M059J (cell line): ENCODE data around the gene SNRPN. TPM values are rescaled to one million over a fixed set of nuclear protein-coding genes. Genes with fewer than 3 reads are reported as not detected.
"Not testable (repeated sequence)": the region's sequence is repeated elsewhere in the genome, so short reads cannot be mapped to it uniquely, and the experiment has no call there.

Source experiments
- DNase-seq: peaks from one replicate; pipeline ENCODE4 v3.0.0-alpha.2; 2012; ENCODE audit warnings: low read depth
- total RNA-seq: library from RNA; depleted of rRNA; stranded (reverse); fragments of >200 nt; shearing (Covaris generic); gene quantifications from 2 replicates; pipeline ENCODE4 v1.2.3, GENCODE V29; 2014; rRNA removed

SNRPN gene
- 132 and 161 TPM in 2 replicates for total RNA-seq

DNA sequence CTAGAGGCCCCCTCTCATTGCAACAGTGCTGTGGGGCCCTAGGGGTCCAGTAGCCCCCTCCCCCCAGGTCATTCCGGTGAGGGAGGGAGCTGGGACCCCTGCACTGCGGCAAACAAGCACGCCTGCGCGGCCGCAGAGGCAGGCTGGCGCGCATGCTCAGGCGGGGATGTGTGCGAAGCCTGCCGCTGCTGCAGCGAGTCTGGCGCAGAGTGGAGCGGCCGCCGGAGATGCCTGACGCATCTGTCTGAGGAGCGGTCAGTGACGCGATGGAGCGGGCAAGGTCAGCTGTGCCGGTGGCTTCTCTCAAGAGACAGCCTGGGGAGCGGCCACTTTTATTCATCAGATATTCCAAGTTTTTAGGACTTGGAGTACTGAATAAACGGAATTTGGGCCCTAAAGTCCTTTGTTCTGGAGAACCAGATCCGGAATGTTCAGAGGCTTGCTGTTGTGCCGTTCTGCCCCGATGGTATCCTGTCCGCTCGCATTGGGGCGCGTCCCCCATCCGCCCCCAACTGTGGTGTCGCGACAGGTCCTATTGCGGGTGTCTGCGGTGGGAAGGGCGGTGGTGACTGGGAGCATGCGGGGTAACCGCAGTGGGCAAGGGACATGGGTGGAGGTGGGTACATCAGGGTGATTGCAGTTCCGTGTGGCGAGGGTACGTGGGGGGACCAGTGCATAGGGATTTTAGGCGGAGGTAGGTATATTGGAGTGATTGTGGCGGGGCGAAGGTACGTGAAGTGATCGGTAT, at the start of gene SNRPN, which contains the start of gene SNURF:
SNRPN (plus strand) TSS at position 205 of the 748 bp plus-strand sequence. CDS start 19,467 bp downstream, outside the sequence.
SNURF (plus strand) TSS at position 205 of the 748 bp plus-strand sequence; CDS start at position 267, 62 bp downstream.
- DNase-seq: peak; percentile 78

DNA sequence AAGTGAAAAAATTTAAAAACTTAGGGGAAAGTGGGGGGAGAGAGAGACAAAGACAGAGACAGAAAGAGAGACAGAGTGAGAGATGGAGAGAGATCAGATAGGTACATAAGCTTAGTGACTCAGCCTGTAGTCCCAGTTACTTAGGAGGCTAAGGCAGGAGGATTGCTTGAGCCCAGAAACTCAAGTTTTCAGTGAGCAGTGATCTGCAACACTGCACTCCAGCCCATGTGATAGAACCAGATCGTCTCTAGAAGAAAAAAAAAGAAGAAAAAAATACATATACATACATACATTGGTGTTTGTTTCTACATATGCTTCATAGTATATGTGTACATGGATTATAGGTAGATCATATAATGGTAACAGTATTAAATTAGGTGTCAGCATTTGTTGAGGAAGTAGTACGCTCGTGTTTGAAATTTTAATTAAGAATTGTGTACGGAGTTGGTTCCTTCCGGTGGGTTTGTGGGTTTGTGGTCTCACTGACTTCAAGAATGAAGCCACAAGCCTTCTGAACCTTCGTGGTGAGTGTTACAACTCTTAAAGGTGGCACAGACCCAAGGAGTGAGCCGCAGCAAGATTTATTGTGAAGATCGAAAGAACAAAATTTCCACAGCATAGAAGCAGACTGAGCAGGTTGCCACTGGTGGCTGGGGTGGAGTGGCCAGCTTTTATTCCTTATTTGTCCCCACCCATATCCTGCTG, 38.3 kb upstream of the SNRPN start:
- no peak for DNase-seq

DNA sequence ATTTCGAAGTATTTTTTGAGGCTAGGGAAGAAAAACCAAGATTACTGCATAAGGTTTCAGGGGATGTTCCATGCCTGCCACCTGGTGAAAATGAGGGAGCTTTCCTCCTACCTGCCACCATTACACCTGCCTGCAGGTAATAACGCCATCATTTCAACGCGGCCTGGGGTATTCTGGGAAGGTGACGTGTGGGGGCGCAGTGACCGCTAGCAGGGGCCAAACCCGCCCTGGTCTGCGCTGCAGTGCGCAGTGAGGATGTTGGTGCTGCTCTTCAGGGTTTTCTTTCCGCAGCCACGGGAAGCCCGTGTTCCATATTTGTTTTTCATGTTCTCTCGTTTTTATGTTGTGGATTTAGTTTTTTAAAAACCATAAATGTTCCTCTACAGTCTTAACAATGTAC, 37.4 kb upstream of the SNRPN start:
- no peak for DNase-seq

DNA sequence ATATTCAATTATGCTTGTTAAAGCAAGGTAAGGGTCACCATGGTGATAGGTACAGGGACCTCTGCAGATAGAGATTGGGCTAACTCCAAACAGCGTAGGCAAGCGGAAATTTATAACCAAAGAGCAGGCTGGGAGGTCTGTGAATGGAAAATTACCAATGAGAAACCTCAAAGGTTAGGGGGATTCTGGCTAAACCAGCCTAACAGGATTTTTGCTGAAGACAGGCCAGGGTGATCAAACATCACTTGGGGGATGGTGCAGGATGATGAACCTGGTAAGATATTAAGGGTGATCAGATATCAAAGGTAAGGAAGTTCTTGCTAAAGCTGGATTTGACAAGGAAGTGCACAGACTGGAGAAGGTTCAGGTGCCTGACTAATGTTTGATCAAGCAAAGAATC, 35.3 kb upstream of the SNRPN start:
- DNase-seq: no peak

DNA sequence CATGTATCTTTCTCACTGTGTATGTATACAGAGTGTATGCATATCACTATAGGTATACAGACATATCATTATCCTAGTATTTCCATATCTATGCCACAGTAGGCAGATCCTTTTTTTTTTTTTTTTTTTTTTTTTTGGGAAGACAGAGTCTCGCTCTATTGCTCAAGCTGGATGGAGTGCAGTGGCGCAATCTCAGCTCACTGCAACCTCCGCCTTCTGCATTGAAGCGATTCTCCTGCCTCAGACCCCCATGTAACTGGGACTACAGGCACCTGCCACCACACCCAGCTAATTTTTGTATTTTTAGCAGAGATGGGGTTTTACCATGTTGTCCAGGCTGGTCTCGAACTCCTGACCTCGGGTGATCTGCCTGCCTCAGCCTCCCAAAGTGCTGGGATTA, 32.0 kb upstream of the SNRPN start:
- not testable (repeated sequence) for DNase-seq

DNA sequence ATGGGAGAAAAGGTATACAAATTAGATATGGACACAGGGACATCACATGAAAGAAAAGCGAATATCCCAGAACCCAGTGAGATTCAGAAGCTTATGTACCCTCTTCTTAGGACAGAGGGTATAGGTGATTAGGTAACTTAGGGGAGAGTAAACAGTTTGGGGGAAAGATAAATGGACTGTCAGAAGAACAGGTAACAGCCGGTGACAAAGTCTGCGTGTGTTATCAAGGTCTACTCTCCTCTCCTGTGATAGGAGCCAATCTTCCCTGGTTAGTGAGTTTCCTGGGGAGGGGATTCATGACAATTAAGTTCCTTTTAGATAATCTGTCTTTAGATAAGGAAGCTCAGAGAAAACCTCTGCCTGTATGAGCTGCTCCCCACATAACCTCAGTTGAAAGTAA, 30.6 kb upstream of the SNRPN start:
- DNase-seq: no peak

DNA sequence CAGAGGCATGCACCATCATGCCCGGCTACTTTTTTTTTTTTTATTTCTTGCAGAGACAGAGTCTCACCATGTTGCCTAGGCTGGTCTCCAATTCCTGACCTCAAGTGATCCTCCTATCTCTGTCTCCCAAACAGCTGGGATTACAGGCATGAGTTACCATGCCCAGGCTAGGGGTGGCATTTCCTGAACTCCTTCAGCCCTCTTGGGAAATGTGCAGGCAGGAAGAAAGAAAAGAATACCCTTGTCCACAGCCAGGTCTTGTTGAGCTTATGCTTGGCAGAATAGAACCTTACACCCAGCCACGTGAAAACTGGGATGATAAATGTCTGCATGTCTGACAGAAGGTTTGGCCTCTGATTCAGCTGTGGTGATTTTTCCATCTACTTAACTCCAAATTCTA, 30.2 kb upstream of the SNRPN start:
- DNase-seq: no peak

DNA sequence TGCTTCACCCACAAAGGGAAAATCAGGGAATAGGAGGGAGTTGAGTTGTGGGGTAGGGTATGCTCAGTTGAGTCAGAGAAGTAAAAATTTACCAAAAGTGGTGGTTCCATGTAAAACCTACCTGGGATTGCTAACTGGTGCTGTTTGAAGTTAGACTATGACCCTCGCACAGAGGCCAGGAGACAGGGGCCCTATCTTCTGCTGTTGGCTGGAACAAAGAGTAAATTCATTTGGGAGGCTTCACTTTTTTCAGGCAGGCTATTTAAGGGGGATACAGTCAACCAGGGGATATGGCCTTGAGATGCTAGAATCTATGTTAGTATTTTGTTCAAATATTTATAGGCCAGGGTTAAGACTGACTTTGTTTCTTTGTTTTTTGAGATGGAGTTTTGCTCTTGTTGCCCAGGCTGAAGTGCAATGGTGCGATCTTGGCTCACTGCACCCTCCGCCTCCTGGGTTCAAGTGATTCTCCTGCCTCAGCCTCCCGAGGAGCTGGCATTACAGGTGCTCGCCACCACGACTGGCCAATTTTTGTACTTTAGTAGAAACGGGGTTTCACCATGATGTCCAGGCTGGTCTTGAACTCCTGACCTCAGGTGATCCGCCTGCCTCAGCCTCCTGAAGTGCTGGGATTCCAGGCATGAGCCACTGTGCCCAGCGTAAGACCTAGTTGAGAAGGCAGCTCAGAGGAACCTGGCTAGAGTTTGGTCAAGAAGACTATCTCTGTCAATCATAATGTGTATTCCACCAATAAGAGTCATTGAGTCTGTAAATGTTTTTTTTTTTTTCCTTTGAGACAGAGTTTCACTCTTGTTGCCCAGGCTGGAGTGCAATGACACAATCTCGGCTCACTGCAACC, 22.7 kb upstream of the SNRPN start:
- not testable (repeated sequence) for DNase-seq

DNA sequence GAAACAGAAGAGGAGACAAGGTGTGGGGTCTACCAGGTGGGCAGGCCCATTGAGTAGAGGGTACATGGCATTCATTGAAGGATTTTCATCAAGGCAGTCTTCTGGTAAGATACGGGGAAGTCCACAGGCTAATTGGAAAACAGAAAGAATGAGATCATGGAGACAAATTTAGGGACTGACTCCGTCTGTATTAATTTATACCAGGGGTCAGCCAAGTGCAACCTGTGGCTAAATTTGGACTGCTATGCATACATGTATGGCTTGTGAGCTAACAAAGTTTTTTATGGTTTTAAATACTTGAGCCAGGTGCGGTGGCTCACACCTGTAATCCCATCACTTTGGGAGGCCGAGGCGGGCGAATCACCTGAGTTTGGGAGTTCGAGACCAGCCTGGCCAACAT, 21.1 kb upstream of the SNRPN start:
- no peak for DNase-seq

DNA sequence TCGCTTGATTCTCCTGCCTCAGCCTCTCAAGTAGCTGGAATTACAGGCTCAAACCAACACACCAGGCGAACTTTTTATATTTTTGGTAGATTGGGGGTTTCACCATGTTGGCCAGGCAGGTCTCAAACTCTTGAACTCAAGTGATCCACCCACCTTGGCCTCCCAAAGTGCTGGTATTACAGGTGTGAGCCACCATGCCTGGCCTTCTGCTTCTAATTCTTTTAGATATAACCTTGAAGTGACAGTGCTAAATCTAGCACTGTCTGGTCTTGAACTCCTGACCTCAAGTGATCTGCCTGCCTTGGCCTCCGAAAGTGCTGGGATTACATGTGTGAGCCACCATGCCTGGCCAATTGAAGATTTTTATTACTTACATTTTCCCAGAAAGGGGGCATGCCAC, 16.6 kb upstream of the SNRPN start:
- DNase-seq: not testable (repeated sequence)

DNA sequence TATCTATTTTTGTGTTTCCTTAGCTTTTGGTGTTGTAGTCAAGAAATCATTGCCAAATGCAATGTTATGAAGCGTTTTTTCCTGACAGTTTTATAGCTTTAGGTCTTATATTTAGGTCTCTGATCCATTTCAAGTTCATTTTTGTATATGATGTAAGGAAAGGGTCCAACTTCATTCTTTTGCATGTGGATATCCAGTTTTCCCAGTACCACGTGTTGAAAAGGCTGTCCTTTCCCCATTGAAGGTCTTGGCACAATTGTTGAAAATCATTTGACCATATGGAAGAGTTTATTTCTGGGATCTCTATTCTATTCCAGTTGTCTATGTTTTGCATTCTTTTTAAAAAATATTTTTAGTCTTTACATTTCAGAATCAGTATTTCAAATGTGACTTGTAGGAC, 14.6 kb upstream of the SNRPN start:
- no peak for DNase-seq

DNA sequence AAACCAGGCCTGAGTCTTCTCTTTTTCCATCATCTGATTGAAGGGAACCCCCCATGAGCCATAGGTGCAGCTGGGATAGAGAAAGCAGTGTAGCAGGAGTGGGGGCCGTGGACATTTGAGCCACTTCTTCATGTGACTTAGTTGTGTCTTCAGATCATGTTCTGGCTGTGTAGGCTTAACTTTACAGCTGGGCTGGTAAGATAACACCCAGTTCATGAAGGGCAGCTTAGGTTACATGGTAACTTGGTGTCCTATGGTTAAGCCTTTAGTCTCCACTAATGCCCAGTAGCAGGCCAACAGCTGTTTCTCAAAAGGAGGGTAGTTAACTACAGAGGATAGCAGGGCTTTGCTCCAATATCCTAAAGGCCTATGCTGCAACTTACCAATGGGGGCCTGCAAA, 11.4 kb upstream of the SNRPN start:
- no peak for DNase-seq

DNA sequence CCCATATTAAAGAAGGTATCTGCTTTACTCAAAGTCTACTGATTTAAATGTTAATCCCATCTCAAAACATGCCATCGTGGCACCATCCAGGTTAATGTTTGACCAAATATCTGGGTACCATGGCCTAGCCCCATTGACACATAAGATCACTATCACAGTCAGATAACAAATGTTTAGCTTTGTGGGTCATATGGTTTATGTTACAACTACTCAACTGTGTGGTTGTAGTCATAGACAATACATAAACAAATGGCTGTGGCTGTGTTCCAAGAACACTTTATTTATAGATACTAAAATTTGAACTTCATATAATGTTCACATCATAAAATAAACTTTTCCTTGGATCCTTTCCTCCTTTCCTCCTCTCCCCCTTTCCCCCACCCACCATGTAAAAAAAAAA, 9.8 kb upstream of the SNRPN start:
- DNase-seq: peak; percentile 5

DNA sequence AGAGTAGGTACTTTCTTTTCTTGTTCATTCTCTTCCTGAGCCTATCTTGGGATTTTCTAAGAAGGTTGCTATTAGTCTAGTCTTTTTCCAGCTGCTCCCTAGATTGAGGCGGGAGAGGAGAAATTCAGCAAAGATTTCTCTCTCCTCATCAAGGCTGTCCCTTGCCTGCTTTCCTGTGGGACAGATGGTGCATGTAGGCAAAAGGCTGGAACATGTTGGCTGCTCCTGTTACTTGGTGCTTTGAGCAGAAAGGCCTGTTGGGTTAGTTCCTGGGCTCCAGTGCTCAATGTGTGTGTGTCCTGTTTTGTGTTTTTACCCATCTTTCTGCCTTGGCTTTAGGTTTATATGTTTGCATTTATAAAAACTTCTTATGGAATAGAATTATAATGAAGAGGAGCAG, 9.1 kb upstream of the SNRPN start:
- DNase-seq: no peak

DNA sequence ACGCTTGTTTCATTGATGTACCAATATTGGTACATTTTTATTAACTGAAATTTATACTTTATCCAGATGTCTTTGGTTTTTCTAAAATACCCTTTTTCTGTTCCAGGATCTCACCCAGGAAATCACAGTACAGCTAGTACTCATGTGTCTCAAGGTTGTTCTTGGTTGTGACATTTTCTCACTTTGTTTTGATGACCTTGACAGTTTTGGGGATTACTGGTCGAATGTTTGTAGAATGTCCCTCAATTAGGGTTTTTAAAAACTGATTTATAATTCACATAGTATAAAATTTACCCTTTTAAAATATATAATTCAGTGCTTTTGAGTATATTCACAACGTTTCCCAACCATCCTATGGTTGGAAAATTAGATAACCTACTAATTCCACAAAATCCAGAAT, 6.3 kb upstream of the SNRPN start:
- no peak for DNase-seq

DNA sequence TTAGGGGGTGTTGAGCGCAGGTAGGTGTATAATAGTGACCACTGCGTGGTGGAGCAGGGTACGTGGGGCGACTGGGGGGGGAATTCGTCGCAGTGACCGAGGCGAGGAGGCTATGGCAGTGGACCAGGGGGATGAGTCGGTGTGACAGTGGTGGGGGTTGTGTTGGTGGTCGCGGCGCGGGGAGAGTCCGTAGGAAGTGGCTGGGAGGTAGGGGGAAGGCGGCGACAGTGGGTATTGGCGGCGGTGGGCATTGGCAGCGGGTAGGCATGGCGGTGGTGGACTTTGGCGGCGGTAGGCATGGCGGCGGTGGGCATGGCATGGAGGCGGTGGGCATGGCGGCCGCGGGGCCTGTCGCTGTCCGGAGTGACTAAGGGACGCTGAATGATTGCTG, 739 bp downstream of the SNRPN start:
- peak; percentile 1 for DNase-seq

DNA sequence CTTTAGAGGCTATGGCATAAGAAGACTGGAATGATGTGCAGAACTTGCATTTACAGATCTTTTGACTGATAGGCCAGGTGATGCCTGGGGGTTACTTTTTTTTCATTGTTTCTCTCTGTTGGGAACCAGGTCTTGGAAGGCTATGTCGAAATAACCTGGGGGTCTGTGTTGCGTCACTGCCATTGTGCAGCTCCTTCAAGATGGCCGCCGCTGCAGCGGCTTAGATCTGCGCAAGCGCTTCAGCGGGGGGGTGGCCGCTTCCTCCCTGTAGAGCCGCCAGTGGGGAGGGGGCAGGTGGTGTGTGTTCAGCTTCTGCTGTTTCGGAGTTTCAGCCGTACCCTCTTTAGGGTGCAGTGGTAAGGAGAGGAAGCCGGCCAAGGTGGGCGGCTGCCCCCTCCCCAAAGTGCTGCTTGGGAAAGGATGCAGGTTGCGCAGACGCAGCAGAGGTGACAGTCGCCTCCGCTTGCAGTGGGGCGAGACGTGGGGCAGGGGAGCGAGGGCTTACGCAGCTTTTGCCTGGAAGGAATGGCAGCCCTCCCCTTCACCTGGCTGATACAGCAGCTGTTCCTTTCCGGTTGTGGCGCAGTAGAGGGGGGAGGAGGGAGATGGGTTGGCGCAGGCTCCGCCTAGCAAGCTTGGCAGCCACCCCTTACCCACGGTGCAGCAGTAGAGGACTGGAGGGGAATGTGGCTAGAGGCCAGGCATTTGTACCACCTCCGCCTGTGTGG, 1.5 kb downstream of the SNRPN start:
- peak; percentile 83 for DNase-seq

DNA sequence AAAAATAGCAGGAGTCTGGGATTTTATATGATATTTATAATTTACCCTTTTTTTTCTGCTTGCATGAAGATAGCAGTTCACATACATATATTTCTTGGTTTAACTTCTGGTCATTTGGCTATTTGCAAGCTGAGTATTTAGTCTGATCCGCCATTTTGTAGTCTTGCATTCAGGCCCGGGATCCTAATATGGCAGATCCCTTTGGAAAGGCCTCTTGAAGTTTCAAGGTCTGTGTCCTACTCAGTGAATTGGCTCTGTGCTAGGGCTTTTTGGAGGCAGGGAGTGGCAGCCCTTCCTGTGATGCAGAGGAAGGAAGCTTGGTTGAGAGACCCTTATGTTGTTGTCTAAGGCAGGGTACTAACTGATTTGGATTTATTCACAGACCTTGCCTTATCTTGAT, 2.9 kb downstream of the SNRPN start:
- DNase-seq: no peak

DNA sequence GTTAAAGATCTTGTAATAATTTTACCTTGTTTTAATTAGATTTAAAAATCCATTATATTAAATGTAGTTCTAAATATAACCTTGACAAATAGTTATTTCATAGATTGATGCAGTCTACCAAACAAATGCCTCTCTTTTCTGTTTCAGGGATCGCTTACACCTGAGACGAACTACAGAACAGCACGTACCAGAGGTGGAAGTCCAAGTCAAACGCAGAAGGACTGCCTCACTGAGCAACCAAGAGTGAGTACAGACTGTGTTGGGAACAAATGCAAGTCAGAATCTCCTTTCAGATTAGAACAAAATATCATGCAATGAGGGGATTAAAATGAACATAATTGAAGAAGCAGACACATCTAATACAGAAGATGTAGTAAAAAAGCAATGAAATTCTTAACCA, 7.2 kb downstream of the SNRPN start:
- no peak for DNase-seq

DNA sequence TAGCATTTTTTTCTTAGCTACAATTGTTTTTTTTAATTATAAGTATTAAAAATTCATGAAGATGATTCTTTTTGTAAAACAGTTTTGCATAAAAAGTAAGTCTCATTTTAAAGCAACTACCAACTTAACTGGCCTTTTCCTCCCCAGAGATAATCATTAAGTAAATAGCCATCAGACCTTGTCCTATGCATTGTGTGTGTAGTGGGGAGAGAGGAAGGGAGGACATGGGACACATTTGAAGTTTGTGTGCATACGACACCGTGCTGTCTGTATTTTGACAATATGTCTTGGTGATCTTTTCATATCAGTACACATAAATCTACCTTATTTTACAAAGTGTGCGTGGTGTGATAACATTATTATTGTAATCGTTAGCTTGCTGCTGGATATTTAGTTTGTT, 8.1 kb downstream of the SNRPN start:
- no peak for DNase-seq

DNA sequence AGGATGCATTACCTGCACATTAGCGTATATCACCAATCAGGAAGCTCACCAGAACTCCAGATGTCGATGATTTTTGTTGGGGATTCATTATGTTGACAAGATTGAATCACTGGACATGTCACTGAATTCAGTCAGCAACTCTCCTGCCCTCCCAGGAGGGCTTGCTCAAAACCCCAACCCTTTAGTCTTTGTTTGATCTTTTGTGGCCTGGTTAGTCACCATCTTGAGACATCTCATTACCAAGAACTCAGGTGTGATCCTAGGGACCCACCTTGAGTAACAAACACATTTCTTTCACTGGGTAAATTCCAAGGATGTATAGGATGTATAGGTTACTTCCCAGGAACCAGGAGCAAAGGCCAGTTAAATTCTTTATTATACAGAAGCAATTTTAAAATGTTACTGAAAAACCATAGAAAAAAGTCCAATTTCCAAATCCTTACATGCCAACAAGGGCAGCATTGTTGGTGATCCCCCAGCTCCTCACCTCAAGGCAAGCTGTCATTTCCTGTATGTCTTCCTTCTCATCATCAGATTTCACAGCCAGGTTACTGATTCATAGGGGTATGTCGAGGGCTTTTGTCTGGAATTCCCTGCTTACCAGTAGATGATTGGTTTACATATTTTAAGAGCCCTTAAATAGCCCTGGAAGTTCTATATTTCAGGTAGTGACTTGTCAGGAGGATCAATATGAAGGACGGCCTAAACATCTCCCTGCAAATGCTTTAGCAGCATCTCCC, 11.7 kb downstream of the SNRPN start:
- no peak for DNase-seq
